ENCODE results near the gene SMS. TPM values are rescaled to one million over a fixed set of nuclear protein-coding genes. Genes with fewer than 3 reads are reported as not detected.
A peak's percentile ranks its signal among the peaks of the same experiment; 100 is the strongest.

The SMS gene
- total RNA-seq, 1 donor from 2014 or later: 66.3 TPM

- ATAC-seq (ENCODE audit: low read depth) (no peak), DNase-seq (no peak)
- Mint-ChIP-seq H3K4me3 (no peak overlapping the region), H3K27ac (no peak overlapping the region), H3K4me1 (peaks cover 25% of the 10 kb centered on the region), H3K27me3 (no peaks in the 10 kb centered on the region), H3K36me3 (ENCODE audit: low read depth) (peaks cover 48% of the 10 kb centered on the region), H3K9me3 (no peaks in the 10 kb centered on the region)
- TF ChIP-seq CTCF (IDR thresholded peaks at IDR 0.05): no peak
- ChIA-PET POLR2A (no interaction called here), CTCF (interaction anchor here (0.6 kb wide), 1 partner anchor 9 kb away, joined by 3 read pairs; no protein-coding TSS in a partner anchor)
- intact Hi-C loops (cut with micrococcal nuclease): loop anchor here (2.0 to 10.0 kb wide), 2 partner anchors 35 to 1451 kb away; partner anchors contain the start of gene SMS
These were observed 35.3 kb downstream of the SMS start for GRCh38 chrX:21975812-21976211.

- POLR2A ChIA-PET: no interaction called here
- intact Hi-C loops (cut with micrococcal nuclease): loop anchor here (10.0 kb wide), 1 partner anchor 1454 kb away; no protein-coding TSS in a partner anchor
These were observed 37.8 kb downstream of the SMS start for GRCh38 chrX:21978346-21978745.

DNA sequence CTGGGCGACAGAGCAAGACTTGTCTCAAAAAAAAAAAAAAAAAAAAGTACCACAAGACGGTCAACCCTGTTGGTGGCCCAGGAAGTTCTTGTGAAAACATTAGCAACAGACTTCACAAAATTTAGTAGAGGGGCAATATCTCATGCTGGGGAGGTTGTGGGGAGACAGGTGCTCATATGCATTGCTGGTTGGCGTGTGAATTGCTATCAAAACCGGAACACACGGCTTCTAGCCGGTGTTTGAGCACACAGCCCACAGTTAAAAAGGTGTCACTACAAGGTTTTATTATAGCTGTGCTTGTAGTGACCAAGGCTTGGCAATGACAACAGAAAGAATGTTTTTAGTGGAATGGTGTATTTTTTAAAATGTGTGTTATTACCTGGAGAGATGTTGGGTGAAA lies 41.8 kb downstream of the SMS start:
- DNase-seq (no peak), ATAC-seq (ENCODE audit: low read depth) (no peak)
- no peak overlapping the region for H3K27ac Mint-ChIP-seq
- ChIA-PET POLR2A (interaction anchor here (0.6 kb wide), 1 partner anchor 98 kb away, joined by 7 read pairs; no protein-coding TSS in a partner anchor), CTCF (no interaction called here)
- no peaks in the 10 kb centered on the region for H3K9me3 Mint-ChIP-seq
- intact Hi-C loops (cut with micrococcal nuclease): no loop called here
- H3K27me3 Mint-ChIP-seq: no peaks in the 10 kb centered on the region
- peaks cover 33% of the 10 kb centered on the region for H3K36me3 Mint-ChIP-seq (ENCODE audit: low read depth)
- H3K4me3 Mint-ChIP-seq: no peak overlapping the region
- TF ChIP-seq CTCF (IDR thresholded peaks at IDR 0.05): no peak
- peaks cover 3% of the 10 kb centered on the region for H3K4me1 Mint-ChIP-seq

More at GRCh38 chrX:21978346-21978745, 37.8 kb downstream of the SMS start:
- CTCF ChIA-PET: no interaction called here
- no peak overlapping the region for H3K27ac Mint-ChIP-seq
- ATAC-seq (ENCODE audit: low read depth) (no peak), DNase-seq (no peak)
- no peaks in the 10 kb centered on the region for H3K9me3 Mint-ChIP-seq
- TF ChIP-seq CTCF (IDR thresholded peaks at IDR 0.05): no peak
- no peaks in the 10 kb centered on the region for H3K27me3 Mint-ChIP-seq
- H3K36me3 Mint-ChIP-seq (ENCODE audit: low read depth): peaks cover 40% of the 10 kb centered on the region
- no peak overlapping the region for H3K4me3 Mint-ChIP-seq
- peaks cover 12% of the 10 kb centered on the region for H3K4me1 Mint-ChIP-seq

- ATAC-seq (ENCODE audit: low read depth) (peak; percentile 93), DNase-seq (peak; percentile 40)
- POLR2A ChIA-PET: no interaction called here
- intact Hi-C loops (cut with micrococcal nuclease): loop anchor here (1.0 kb wide), 7 partner anchors 96 to 1917 kb away; no protein-coding TSS in a partner anchor
- no peaks in the 10 kb centered on the region for H3K9me3 Mint-ChIP-seq
- peak; percentile 44 for TF ChIP-seq CTCF (IDR thresholded peaks at IDR 0.05)
- H3K27me3 Mint-ChIP-seq: no peaks in the 10 kb centered on the region
- CTCF ChIA-PET: interaction anchor here (0.5 to 2.4 kb wide), 24 partner anchors 9 to 1917 kb away, joined by 3 to 36 read pairs (median 6); no protein-coding TSS in a partner anchor
- peaks cover 16% of the 10 kb centered on the region for H3K4me1 Mint-ChIP-seq
- H3K36me3 Mint-ChIP-seq (ENCODE audit: low read depth): peaks cover 28% of the 10 kb centered on the region
- no peak overlapping the region for H3K4me3 Mint-ChIP-seq
- H3K27ac Mint-ChIP-seq: no peak overlapping the region
These were observed 44.8 kb downstream of the SMS start for GRCh38 chrX:21985332-21985777.

DNA sequence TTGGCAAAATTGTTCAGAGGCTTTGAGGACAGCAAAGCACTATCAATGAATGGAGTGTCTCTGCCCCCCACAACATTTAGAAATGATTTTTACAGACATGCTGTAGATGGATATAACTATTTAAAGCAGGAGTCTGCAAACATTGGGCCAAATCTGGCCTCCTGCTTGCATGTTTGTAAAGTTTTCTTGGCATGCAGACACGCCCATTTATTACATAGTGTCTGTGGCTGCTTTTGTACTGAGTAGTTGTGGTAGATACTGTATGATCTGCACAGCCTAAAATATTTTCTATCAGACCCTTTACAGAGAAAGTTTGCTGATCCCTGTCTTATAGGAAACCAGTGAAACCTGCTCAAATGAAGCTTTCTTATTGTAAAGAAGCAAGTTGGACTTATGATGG lies 46.1 kb downstream of the SMS start:
- Mint-ChIP-seq H3K27ac (no peak overlapping the region), H3K27me3 (no peaks in the 10 kb centered on the region), H3K36me3 (ENCODE audit: low read depth) (peaks cover 29% of the 10 kb centered on the region), H3K9me3 (no peaks in the 10 kb centered on the region), H3K4me3 (no peak overlapping the region), H3K4me1 (peaks cover 27% of the 10 kb centered on the region)
- intact Hi-C loops (cut with micrococcal nuclease): no loop called here
- DNase-seq (no peak), ATAC-seq (ENCODE audit: low read depth) (no peak)
- TF ChIP-seq CTCF (IDR thresholded peaks at IDR 0.05): no peak
- CTCF ChIA-PET: interaction anchor here (1.5 to 2.4 kb wide), 2 partner anchors 13 to 149 kb away, joined by 3 to 18 read pairs; no protein-coding TSS in a partner anchor
- POLR2A ChIA-PET: no interaction called here

Measured in activated B cell treated with CpG ODN at 0.5 μM for 24 hours (primary cell).